GM12891 (cell line): ENCODE measurements around the gene PRX.

Experiments used
- POLR2A ChIP-seq: IDR thresholded peaks from 2 replicates; pipeline ENCODE4 v1.6.1; 2011; ENCODE audit warnings: low read depth, low read length, control low read depth
- POLR2AphosphoS5 ChIP-seq: IDR thresholded peaks from 2 replicates; pipeline ENCODE4 v1.6.1; 2011; ENCODE audit warnings: low read depth, low read length, control low read depth
- SPI1 ChIP-seq: IDR thresholded peaks from 2 replicates; pipeline ENCODE4 v1.6.1; 2011; ENCODE audit warnings: low read depth, low read length, control low read depth
- TAF1 ChIP-seq: IDR thresholded peaks from 2 replicates; pipeline ENCODE4 v1.6.1; 2011; ENCODE audit warnings: low read depth, low read length, control low read depth

DNA sequence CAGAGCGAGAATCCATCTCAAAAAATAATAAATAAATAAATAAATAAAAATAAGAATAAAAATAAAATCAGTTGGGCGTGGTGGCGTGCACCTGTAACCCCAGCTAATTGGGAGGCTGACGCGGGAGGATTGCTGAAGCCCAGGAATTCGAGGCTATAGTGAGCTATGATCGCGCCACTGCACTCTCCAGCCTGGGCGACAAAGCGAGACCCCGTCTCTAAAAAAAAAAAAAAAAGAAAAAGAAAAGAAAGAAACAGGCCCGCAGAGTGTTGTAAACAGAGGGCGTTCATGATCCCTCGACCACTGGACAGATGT lies 7.2 kb upstream of the PRX start:
- no peak for TF ChIP-seq POLR2A
- no peak for TF ChIP-seq POLR2AphosphoS5
- no peak for TF ChIP-seq TAF1
- no peak for TF ChIP-seq SPI1
